Measurements from ENCODE around the gene MED31.

The MED31 gene

DNA sequence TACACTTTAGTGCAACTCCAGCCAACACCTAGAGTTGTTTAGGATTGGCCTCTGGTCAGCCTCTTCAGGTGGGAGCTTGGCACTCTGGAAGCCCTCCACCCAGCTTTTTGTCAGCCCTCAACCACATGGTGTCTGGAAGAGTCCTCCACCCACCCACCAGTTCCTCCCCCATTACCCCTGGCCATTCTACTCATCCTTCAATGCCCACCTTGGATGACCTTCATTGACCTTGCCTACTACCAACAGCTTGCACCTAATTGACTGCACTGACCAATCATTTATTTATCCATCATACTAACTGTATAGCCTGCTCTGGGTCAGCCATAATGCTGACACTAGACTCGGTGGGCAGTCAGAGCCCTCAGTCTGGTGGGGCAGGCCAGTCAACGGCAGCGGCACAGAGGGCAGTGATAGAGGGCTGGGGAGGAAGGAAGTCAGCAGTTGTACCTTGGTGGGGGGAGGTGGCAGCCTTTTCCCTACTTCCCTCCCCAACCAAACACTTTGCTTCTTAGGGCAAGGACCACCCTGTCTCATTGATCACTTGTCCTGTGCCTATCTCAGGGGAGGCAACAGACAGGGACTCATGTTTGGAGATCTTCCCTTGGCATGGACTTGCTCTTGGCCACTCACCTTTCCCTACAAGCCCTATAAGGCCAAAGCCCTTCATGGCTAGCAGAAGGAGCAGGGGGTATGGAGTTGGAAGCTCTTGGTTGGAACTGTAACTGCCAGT is 32.5 kb upstream of the MED31 start:
- Mint-ChIP-seq H3K9me3 (no peaks in the 10 kb centered on the region), H3K27me3 (peaks cover 24 to 41% of the 10 kb centered on the region in 2 donors), H3K36me3 (peaks cover 6 to 12% of the 10 kb centered on the region in 2 donors), H3K27ac (no peak overlapping the region), H3K4me3 (no peak overlapping the region), H3K4me1 (no peaks in the 10 kb centered on the region)
- ATAC-seq (replicated peaks) (no peak), DNase-seq (no peak)

GRCh38 chr17:6683081-6683684 is 31.8 kb upstream of the MED31 start:
- Mint-ChIP-seq H3K27ac (no peak overlapping the region), H3K36me3 (peaks cover 6 to 12% of the 10 kb centered on the region in 2 donors), H3K4me3 (no peak overlapping the region), H3K4me1 (peaks cover 0 to 5% of the 10 kb centered on the region in 2 donors), H3K27me3 (peaks cover 31 to 48% of the 10 kb centered on the region in 2 donors), H3K9me3 (no peaks in the 10 kb centered on the region)
- no peak for ATAC-seq (replicated peaks)
- DNase-seq = no peak

- ATAC-seq (replicated peaks) (no peak), DNase-seq (no peak)
- H3K27ac Mint-ChIP-seq = no peak overlapping the region
- no peaks in the 10 kb centered on the region for H3K9me3 Mint-ChIP-seq
- H3K4me3 Mint-ChIP-seq = no peak overlapping the region
- H3K4me1 Mint-ChIP-seq = peaks cover 5 to 14% of the 10 kb centered on the region in 2 donors
- peaks cover 37 to 50% of the 10 kb centered on the region in 2 donors for H3K27me3 Mint-ChIP-seq
- peaks cover 6 to 12% of the 10 kb centered on the region in 2 donors for H3K36me3 Mint-ChIP-seq
Observed at GRCh38 chr17:6682339-6682738, 30.9 kb upstream of the MED31 start.

GRCh38 chr17:6681671-6682070 is 30.3 kb upstream of the MED31 start:
- DNase-seq (no peak), ATAC-seq (replicated peaks) (no peak)
- H3K36me3 Mint-ChIP-seq = peaks cover 6 to 12% of the 10 kb centered on the region in 2 donors
- peaks cover 8 to 16% of the 10 kb centered on the region in 2 donors for H3K4me1 Mint-ChIP-seq
- no peaks in the 10 kb centered on the region for H3K9me3 Mint-ChIP-seq
- H3K4me3 Mint-ChIP-seq = no peak overlapping the region
- peaks cover 37 to 50% of the 10 kb centered on the region in 2 donors for H3K27me3 Mint-ChIP-seq
- H3K27ac Mint-ChIP-seq = no peak overlapping the region

DNA sequence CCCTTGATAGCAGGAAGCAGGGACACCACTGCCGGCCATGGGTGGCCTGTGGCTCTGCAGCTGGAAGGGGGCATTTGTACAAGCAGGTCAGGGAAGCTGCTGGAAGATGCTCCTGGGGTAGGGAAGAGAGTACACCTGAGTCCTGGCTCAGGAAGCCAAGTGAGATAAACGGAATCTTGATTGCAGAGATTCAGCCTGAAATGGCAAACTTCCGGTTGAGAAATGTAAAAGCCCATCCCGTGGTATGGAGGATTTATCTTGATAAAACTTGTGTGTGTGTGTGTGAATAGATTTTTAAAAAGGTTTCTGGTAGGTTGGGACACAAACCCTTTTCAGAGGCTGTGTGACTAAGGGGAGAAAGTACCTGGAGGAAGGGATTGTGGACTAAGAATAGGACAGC is 29.8 kb upstream of the MED31 start:
- DNase-seq = no peak
- peaks cover 37 to 49% of the 10 kb centered on the region in 2 donors for H3K27me3 Mint-ChIP-seq
- H3K4me3 Mint-ChIP-seq = no peak overlapping the region
- peaks cover 6 to 11% of the 10 kb centered on the region in 2 donors for H3K36me3 Mint-ChIP-seq
- no peaks in the 10 kb centered on the region for H3K9me3 Mint-ChIP-seq
- H3K4me1 Mint-ChIP-seq = peaks cover 8 to 16% of the 10 kb centered on the region in 2 donors
- ATAC-seq (replicated peaks) = no peak
- no peak overlapping the region for H3K27ac Mint-ChIP-seq

DNA sequence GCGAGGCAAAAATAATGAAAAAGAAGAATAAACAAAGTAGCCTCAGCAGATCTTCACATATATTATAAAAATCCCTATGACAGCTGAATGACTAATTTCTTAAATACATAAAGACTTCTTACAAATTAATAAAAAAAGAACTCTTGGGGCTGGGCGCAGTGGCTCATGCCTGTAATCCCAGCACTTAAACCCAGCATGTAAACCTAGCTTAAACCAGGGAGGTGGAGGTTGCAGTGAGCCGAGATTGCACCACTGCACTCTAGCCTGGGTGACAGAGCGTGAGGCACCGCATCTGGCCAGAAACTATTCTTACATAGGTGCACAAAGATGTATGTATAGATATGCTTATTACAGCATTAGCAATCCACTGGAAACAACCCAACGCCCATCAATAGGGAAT is 27.8 kb upstream of the MED31 start:
- Mint-ChIP-seq H3K27me3 (peaks cover 28 to 35% of the 10 kb centered on the region in 2 donors), H3K9me3 (no peaks in the 10 kb centered on the region), H3K27ac (no peak overlapping the region), H3K4me3 (no peak overlapping the region), H3K4me1 (peaks cover 8 to 16% of the 10 kb centered on the region in 2 donors), H3K36me3 (peaks cover 0 to 6% of the 10 kb centered on the region in 2 donors)
- DNase-seq (no peak), ATAC-seq (replicated peaks) (no peak)

DNA sequence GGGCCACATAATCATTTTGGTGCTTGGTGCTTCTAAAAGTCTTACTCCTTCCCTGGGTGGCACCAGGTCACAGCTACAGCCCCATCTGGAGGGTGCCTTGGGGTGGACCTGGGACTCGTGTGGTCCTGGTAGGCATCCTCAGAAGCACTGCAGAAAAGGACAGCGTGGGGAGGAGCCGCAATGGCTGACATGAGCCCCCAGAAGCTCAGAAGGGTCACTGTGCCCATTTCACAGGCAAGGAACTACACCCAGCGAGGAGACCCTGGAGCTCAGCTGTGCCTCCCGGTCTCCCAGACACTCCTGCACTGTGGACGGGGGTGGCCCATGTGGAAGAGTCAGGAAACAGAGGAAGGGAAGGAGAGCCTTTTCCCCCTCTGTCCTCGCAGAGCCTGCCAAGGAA is 26.5 kb upstream of the MED31 start:
- Mint-ChIP-seq H3K36me3 (peaks cover 0 to 6% of the 10 kb centered on the region in 2 donors), H3K27me3 (peaks cover 21 to 35% of the 10 kb centered on the region in 2 donors), H3K4me3 (no peak overlapping the region), H3K4me1 (peaks cover 8 to 16% of the 10 kb centered on the region in 2 donors), H3K9me3 (no peaks in the 10 kb centered on the region), H3K27ac (no peak overlapping the region)
- no peak for DNase-seq
- no peak for ATAC-seq (replicated peaks)

- H3K36me3 Mint-ChIP-seq = peaks cover 0 to 6% of the 10 kb centered on the region in 2 donors
- no peaks in the 10 kb centered on the region for H3K9me3 Mint-ChIP-seq
- no peak overlapping the region for H3K4me3 Mint-ChIP-seq
- H3K27me3 Mint-ChIP-seq = peaks cover 21 to 31% of the 10 kb centered on the region in 2 donors
- H3K4me1 Mint-ChIP-seq = peaks cover 8 to 16% of the 10 kb centered on the region in 2 donors
- DNase-seq (no peak), ATAC-seq (replicated peaks) (peak; percentile 36 to 51)
- H3K27ac Mint-ChIP-seq = no peak overlapping the region
Observed at GRCh38 chr17:6677158-6677831, 25.9 kb upstream of the MED31 start.

DNA sequence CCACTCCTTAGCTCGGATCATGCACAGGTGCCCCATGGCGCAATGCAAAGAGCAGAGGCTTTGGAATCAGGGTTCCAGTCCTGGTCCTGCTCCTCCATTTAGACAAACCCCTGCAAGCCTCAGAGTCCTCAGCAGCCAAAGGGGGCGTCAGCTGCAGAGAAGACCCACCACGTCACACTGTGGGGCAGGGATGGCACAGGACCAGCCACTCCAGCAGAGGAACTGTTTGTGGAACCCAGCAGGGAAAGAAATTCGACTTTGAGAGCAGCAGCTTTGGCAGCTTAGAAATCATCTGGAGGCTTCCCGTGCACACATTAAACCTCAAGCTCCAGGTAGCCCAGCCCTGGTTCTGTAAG is 25.4 kb upstream of the MED31 start:
- no peaks in the 10 kb centered on the region for H3K9me3 Mint-ChIP-seq
- peaks cover 21 to 25% of the 10 kb centered on the region in 2 donors for H3K27me3 Mint-ChIP-seq
- H3K27ac Mint-ChIP-seq = no peak overlapping the region
- ATAC-seq (replicated peaks) (no peak), DNase-seq (no peak)
- peaks cover 0 to 6% of the 10 kb centered on the region in 2 donors for H3K36me3 Mint-ChIP-seq
- peaks cover 8 to 16% of the 10 kb centered on the region in 2 donors for H3K4me1 Mint-ChIP-seq
- H3K4me3 Mint-ChIP-seq = no peak overlapping the region

DNA sequence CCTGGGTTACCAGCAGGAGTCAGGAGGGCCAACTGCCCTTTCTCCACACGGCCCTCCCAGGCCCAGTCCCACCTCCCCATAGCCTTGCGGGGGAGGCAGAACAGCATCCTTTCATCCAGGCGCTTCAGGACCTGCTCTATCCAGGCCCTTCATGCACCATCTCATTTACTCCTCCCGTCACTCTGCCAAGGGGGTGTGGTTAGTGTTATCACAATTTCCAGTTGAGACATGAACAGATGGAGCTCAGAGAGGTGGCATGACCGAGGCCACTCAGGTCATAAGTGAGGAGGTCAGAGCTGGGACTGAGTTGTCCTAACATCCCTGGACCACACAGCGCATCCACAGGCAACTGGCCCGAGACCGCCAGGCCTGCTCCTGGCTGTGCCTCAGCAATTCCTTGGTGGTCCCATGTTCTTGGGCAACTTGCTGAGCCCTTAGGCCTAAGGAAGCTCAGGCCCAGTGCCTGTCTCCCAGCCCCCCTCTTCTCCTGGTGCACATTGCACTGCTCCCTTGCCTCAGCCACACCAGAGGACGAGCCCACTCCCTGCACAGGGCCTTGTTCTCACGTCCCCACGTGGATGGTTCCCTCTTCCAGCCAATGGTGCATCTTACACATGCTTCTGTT is 23.9 kb upstream of the MED31 start:
- DNase-seq (no peak), ATAC-seq (replicated peaks) (no peak)
- Mint-ChIP-seq H3K36me3 (peaks cover 2 to 6% of the 10 kb centered on the region in 2 donors), H3K27ac (no peak overlapping the region), H3K4me3 (no peak overlapping the region), H3K9me3 (no peaks in the 10 kb centered on the region), H3K4me1 (peaks cover 9 to 16% of the 10 kb centered on the region in 2 donors), H3K27me3 (peaks cover 15 to 18% of the 10 kb centered on the region in 2 donors)

DNA sequence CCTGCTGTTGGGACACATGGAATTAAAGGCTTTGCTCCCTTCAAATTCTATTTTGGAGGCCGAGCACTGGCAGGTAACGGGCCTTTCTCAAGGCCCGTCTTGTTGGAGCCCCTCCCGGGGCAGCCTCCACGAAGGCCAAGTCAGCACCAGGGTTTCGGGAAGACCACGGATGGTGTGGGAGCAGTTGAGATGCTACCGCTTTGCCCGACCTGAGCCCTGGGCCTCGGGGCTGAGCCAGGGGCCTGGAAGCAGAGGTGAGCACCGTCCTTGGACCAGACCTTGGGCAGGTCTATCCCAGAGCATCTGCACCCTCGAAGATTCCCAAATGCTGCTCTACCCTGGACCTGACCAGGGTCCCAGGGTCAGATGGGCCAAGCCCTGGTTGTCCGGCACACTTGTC is 23.2 kb upstream of the MED31 start:
- H3K36me3 Mint-ChIP-seq = peaks cover 2 to 6% of the 10 kb centered on the region in 2 donors
- H3K27ac Mint-ChIP-seq = no peak overlapping the region
- H3K4me3 Mint-ChIP-seq = no peak overlapping the region
- H3K4me1 Mint-ChIP-seq = peaks cover 9 to 16% of the 10 kb centered on the region in 2 donors
- DNase-seq = no peak
- peaks cover 15% of the 10 kb centered on the region in 2 donors for H3K27me3 Mint-ChIP-seq
- no peak for ATAC-seq (replicated peaks)
- no peaks in the 10 kb centered on the region for H3K9me3 Mint-ChIP-seq

- ATAC-seq (replicated peaks) (no peak), DNase-seq (no peak)
- H3K9me3 Mint-ChIP-seq = no peaks in the 10 kb centered on the region
- no peak overlapping the region for H3K4me3 Mint-ChIP-seq
- H3K27ac Mint-ChIP-seq = no peak overlapping the region
- no peaks in the 10 kb centered on the region for H3K27me3 Mint-ChIP-seq
- H3K4me1 Mint-ChIP-seq = peaks cover 17 to 20% of the 10 kb centered on the region in 2 donors
- H3K36me3 Mint-ChIP-seq = peaks cover 11 to 20% of the 10 kb centered on the region in 2 donors
Observed at GRCh38 chr17:6671431-6671830, 20.0 kb upstream of the MED31 start.

DNA sequence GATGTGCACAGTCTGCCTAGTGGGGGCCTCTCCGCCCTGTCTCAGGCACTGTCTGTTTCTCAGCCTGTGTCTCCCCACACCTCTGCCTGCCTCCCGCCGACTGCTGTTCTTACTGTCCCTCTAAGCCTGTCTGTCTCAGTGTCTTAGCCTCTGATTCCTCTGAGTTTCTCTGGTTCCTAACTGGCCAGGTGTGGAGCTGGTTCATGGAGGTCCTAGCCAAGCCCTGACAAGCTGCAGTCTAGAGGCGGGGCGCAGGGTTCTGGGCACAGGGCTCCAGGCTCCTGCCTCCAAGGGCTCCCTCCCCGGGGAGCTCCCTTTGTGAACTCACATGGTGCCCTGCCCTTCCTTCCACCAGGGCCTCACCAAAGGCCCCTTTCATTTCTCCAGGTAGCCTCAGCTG is 19.6 kb upstream of the MED31 start:
- Mint-ChIP-seq H3K36me3 (peaks cover 11 to 20% of the 10 kb centered on the region in 2 donors), H3K9me3 (no peaks in the 10 kb centered on the region), H3K4me1 (peaks cover 17 to 25% of the 10 kb centered on the region in 2 donors), H3K27me3 (no peaks in the 10 kb centered on the region), H3K4me3 (no peak overlapping the region), H3K27ac (no peak overlapping the region)
- no peak for DNase-seq
- ATAC-seq (replicated peaks) = no peak

GRCh38 chr17:6670571-6670970 is 19.2 kb upstream of the MED31 start:
- H3K27me3 Mint-ChIP-seq = no peaks in the 10 kb centered on the region
- H3K4me1 Mint-ChIP-seq = peaks cover 17 to 29% of the 10 kb centered on the region in 2 donors
- no peak overlapping the region for H3K27ac Mint-ChIP-seq
- H3K36me3 Mint-ChIP-seq = peaks cover 11 to 19% of the 10 kb centered on the region in 2 donors
- no peak overlapping the region for H3K4me3 Mint-ChIP-seq
- ATAC-seq (replicated peaks) (no peak), DNase-seq (no peak)
- no peaks in the 10 kb centered on the region for H3K9me3 Mint-ChIP-seq
